NCI-H1436 (cell line): ENCODE measurements around the gene STAB2.

Experiments
- DNase-seq: peaks from one replicate; lab custom pipeline; 2025; lab: John Stamatoyannopoulos, UW

The STAB2 gene

GRCh38 chr12:103780992-103781391, 193.9 kb downstream of the STAB2 start:
- no peak for DNase-seq

- DNase-seq, result no peak
Observed at GRCh38 chr12:103782399-103782798, 195.3 kb downstream of the STAB2 start.

GRCh38 chr12:103783744-103784664, 196.9 kb downstream of the STAB2 start:
- DNase-seq, result no peak

- DNase-seq, result no peak
Observed at GRCh38 chr12:103785243-103786031, 198.4 kb downstream of the STAB2 start.

- no peak for DNase-seq
Observed at GRCh38 chr12:103786201-103786600, 199.1 kb downstream of the STAB2 start.

- DNase-seq, result no peak
Observed at GRCh38 chr12:103791350-103791920, 204.4 kb downstream of the STAB2 start.

GRCh38 chr12:103793046-103793445, 206.0 kb downstream of the STAB2 start:
- no peak for DNase-seq

GRCh38 chr12:103793512-103794045, 206.5 kb downstream of the STAB2 start:
- DNase-seq, result no peak

- DNase-seq, result no peak
Observed at GRCh38 chr12:103794309-103795213, 207.5 kb downstream of the STAB2 start.

- no peak for DNase-seq
Observed at GRCh38 chr12:103798586-103798985, 211.5 kb downstream of the STAB2 start.

- no peak for DNase-seq
Observed at GRCh38 chr12:103799504-103799856, 212.4 kb downstream of the STAB2 start.

GRCh38 chr12:103799857-103800771, 213.0 kb downstream of the STAB2 start:
- peak; percentile 64 for DNase-seq

- no peak for DNase-seq
Observed at GRCh38 chr12:103801709-103802585, 214.9 kb downstream of the STAB2 start.

GRCh38 chr12:103802586-103802886, 215.5 kb downstream of the STAB2 start:
- DNase-seq, result no peak

GRCh38 chr12:103803847-103804246, 216.8 kb downstream of the STAB2 start:
- DNase-seq, result no peak

- no peak for DNase-seq
Observed at GRCh38 chr12:103805655-103806360, 218.7 kb downstream of the STAB2 start.

GRCh38 chr12:103806803-103807202, 219.7 kb downstream of the STAB2 start:
- DNase-seq, result no peak

- DNase-seq, result no peak
Observed at GRCh38 chr12:103807561-103808238, 220.6 kb downstream of the STAB2 start.
